22Rv1 (cell line): ENCODE data around the gene MAP3K5.

Source experiments
- H3K27ac ChIP-seq: fragments of 450-650 bp; 2 replicates; pipeline ENCODE4 v1.5.1; 2017
- CTCF ChIP-seq: fragments of 450-650 bp; IDR thresholded peaks from 2 replicates; pipeline ENCODE4 v1.5.1; 2017; ENCODE audit warnings: mild to moderate bottlenecking
- ZFX ChIP-seq: fragments of 450-650 bp; IDR thresholded peaks from 2 replicates; pipeline ENCODE4 v1.6.1; 2017; ENCODE audit warnings: antibody characterized with exemption, borderline replicate concordance

The MAP3K5 gene

GRCh38 chr6:136677822-136678221, 114.5 kb downstream of the MAP3K5 start:
- H3K27ac ChIP-seq, result no peak overlapping the region
- TF ChIP-seq CTCF (no peak), ZFX (no peak)

DNA sequence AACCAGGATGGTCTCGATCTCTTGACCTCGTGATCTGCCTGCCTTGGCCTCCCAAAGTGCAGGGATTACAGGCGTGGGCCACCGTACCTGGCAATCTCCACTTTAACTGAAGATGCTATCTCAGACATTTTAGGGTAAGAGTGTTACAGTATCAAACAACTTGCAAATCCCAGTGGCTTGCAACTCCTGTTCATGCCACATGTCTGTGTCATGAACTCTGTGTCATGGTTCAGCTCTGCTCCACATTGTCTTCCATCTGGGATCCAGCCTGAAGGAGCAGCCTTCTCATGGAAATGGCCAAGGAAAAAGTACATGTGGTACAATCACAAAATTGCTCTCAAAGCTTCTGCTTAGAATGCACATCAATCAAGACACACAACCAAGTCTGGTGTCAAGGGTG, 114.9 kb downstream of the MAP3K5 start:
- no peak for TF ChIP-seq ZFX
- no peak for TF ChIP-seq CTCF
- H3K27ac ChIP-seq, result no peak overlapping the region

DNA sequence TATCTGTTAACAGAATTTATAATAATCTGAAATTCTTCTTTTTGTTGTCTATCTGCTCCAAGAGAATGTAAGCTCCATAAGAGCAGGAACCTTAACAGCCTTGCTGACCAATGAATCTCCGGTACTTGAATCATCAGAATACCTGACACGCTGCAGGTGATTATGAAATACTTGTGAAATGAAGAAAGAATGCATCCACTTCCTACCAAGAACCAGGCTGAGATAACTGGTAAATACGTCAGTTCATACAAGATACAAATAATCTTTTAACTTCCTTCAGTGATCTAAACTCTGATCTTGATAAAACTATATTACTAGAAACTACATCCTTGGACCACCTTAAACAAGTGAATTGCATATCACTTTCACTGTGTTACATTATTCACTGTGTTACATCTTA, 116.2 kb downstream of the MAP3K5 start:
- TF ChIP-seq CTCF (no peak), ZFX (no peak)
- H3K27ac ChIP-seq, result no peak overlapping the region

- TF ChIP-seq CTCF, result no peak
- no peak for TF ChIP-seq ZFX
- no peak overlapping the region for H3K27ac ChIP-seq
Measured at GRCh38 chr6:136673571-136673970, 118.7 kb downstream of the MAP3K5 start.

DNA sequence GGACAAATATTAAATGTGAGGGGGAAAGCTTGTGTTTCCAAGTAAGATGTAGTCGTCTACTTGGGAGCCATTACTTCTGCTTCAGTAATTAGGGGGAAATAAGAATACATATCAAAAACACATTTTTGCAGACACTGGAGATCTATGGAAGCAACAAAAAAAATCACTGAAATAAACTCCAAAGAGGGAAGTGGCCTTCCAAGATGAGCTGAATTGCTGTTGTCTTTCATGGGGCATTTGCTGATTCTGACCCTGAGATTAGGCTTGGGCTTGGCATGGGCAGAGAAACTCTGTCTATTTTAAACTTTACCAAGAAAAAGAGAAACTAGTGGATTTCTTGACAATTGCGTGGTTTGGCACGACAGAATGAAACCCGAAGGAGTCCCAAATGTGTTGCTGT, 120.1 kb downstream of the MAP3K5 start:
- TF ChIP-seq ZFX (no peak), CTCF (no peak)
- H3K27ac ChIP-seq, result no peak overlapping the region

DNA sequence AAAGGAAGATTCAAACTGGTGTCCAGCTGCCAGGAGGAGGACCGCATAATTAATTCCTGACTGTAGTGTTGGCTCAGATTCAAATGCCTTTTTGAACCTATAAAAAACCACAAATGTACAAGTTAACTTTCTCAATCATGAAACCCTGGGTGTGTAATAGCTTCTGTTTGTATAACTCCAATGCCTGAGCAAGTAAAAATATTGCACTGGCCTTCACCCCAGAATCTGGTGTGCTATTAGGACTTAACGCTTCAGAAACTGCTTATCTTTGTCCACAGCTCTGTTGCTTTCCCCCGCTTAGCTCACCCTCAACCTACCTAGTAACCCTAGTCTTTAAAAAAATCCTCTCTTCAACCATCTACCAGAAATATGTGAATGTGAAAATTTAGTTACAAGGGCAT, 123.0 kb downstream of the MAP3K5 start:
- TF ChIP-seq CTCF (no peak), ZFX (no peak)
- no peak overlapping the region for H3K27ac ChIP-seq

DNA sequence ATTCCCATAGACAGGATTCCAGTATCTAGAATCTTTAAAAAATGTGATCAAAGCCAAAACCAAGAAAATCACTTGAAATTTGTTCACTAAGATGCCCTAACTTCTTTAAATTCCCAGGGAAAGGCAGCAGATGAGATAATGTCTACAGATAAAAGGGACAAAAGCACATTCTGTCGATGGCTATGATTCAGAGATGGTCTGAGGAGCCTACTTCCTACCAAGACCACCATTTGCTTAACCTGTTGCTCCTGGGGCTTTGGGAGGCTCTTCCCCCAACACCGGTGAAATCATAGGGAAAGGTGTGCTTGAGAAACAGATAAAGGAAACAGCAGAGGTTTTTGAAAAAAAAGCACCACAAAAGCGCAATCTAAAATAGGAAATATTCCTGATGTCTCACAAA, 123.7 kb downstream of the MAP3K5 start:
- H3K27ac ChIP-seq, result no peak overlapping the region
- TF ChIP-seq CTCF (no peak), ZFX (no peak)
